ENCODE data around the gene BRME1. TPM values are rescaled to one million over a fixed set of nuclear protein-coding genes. Genes with fewer than 3 reads are reported as not detected.
"Not testable (repeated sequence)": the region's sequence is repeated elsewhere in the genome, so short reads cannot be mapped to it uniquely, and the experiment has no call there.

BRME1 gene
- total and polyA plus RNA-seq, 2 experiments from 2014 or later, result 4.0 to 8.2 TPM

DNA sequence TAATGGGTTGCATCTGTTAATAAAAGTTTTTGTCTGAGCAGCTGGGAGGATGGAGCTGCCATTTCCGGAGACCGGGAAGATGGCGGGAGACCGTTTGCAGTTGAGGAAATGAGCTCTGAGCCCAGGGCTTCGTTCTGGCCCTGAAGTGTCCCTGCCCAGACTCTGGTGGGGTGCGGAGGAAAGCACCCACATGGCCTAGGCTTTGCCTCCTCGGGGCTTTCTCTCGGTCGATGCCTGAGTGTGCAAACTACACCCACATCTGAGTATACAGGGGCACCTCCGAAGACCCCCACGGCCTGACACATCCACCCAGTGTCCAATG lies 44.6 kb downstream of the BRME1 start:
- H3K4me1 ChIP-seq (ENCODE audit: low read depth), result peaks cover 4% of the 10 kb centered on the region
- no peak overlapping the region for H3K27ac ChIP-seq
- H3K4me3 ChIP-seq, result no peak overlapping the region
- DNase-seq (ENCODE audit: low read depth in 1 of 2, low spot score in 1 of 2), result peak in 1 of 2 donors; percentile 27
- H3K9me3 ChIP-seq (ENCODE audit: low read depth), result no peaks in the 10 kb centered on the region
- H3K27me3 ChIP-seq, result peaks cover 2% of the 10 kb centered on the region
- no peaks in the 10 kb centered on the region for H3K36me3 ChIP-seq
- TF ChIP-seq, protein P1, sequence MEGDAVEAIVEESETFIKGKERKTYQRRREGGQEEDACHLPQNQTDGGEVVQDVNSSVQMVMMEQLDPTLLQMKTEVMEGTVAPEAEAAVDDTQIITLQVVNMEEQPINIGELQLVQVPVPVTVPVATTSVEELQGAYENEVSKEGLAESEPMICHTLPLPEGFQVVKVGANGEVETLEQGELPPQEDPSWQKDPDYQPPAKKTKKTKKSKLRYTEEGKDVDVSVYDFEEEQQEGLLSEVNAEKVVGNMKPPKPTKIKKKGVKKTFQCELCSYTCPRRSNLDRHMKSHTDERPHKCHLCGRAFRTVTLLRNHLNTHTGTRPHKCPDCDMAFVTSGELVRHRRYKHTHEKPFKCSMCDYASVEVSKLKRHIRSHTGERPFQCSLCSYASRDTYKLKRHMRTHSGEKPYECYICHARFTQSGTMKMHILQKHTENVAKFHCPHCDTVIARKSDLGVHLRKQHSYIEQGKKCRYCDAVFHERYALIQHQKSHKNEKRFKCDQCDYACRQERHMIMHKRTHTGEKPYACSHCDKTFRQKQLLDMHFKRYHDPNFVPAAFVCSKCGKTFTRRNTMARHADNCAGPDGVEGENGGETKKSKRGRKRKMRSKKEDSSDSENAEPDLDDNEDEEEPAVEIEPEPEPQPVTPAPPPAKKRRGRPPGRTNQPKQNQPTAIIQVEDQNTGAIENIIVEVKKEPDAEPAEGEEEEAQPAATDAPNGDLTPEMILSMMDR (IDR thresholded peaks at IDR 0.05; ENCODE audit: low read depth, low read length), result no peak

DNA sequence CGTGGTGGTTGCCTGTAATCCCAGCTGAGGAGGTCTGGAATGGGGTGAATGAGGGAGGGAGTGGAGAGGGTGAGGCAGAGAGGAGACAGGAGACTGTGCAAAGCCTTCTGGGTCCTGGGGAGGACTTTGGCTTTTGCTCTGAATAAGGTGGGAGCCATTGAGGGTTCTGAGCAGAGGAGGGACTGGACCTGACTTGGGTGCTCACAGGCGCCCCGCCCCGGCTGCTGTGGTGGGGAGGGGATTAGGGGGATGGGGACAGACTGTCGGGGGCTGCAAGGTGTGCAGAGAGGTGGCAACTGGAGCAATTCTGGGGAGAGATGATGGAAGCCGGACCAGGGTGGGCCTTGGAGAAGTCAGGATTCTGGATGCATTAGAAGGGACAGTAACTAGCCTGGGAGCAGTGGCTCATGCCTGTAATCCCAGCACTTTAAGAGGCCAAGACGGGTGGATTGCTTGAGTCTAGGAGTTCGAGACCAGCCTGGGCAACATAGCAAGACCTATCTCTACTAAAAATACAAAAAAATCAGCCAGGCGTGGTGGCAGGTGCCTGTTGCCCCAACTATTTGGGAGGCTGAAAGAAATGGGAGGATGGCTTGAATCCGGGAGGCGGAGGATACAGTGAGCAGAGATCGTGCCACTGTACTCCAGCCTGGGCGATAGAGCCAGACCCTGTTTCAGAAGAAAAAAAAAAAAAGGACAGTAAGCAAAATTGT lies 45.1 kb downstream of the BRME1 start:
- Histone ChIP-seq H3K27ac (no peak overlapping the region), H3K36me3 (no peaks in the 10 kb centered on the region), H3K4me1 (ENCODE audit: low read depth) (peaks cover 4% of the 10 kb centered on the region), H3K27me3 (no peaks in the 10 kb centered on the region), H3K4me3 (no peak overlapping the region), H3K9me3 (ENCODE audit: low read depth) (no peaks in the 10 kb centered on the region)
- no peak for DNase-seq (ENCODE audit: low read depth in 1 of 2, low spot score in 1 of 2)
- TF ChIP-seq, protein P1 (IDR thresholded peaks at IDR 0.05; ENCODE audit: low read depth, low read length), result no peak

DNA sequence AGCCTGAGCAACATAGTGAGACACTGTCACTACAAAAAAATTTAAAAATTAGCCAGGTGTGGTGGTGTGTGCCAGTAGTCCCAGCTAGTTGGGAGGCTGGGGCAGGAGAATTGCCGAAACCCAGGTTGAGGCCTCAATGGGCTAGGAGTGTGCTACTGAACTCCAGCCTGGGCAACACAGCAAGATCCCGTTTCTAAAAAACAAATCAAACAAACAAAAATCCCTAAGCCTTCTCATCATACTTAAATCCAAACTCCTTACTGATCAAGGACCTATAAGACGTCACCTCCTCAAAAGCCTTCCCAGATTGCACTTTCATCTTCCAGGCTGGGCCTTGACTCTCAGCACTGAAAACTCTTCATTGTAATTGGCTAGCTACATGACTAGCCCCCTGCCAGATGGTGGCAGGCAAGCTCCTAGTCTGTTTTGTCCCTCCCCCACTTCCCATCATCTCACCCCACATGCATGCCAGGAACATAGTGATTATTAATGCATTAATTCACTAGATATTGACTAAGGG lies 46.5 kb downstream of the BRME1 start:
- Histone ChIP-seq H3K9me3 (ENCODE audit: low read depth) (no peaks in the 10 kb centered on the region), H3K27me3 (no peaks in the 10 kb centered on the region), H3K36me3 (no peaks in the 10 kb centered on the region), H3K27ac (no peak overlapping the region), H3K4me1 (ENCODE audit: low read depth) (peaks cover 4% of the 10 kb centered on the region), H3K4me3 (no peak overlapping the region)
- no peak for DNase-seq (ENCODE audit: low read depth in 1 of 2, low spot score in 1 of 2)
- TF ChIP-seq, protein P1 (IDR thresholded peaks at IDR 0.05; ENCODE audit: low read depth, low read length), result no peak

DNA sequence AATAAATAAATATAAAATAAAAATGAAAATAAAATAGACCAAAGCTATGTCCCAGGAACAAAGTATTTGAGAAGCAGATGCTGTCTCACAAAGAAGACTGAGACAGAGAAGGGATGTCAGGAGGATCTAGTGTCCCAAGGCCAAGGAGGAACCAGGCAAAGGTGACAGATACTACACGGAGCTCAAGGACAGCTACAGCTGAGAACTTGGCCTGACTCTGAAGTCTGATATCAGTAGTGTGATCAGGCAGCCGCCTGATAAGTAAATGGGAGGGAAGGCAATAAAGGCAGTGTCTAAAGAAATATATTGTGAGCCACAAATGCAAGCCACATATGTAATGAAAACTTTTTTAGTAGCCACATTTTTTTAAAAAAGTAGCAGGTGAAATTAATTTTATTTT lies 49.4 kb downstream of the BRME1 start:
- Histone ChIP-seq H3K4me1 (ENCODE audit: low read depth) (no peaks in the 10 kb centered on the region), H3K36me3 (no peaks in the 10 kb centered on the region), H3K4me3 (no peak overlapping the region), H3K27me3 (no peaks in the 10 kb centered on the region), H3K9me3 (ENCODE audit: low read depth) (no peaks in the 10 kb centered on the region), H3K27ac (no peak overlapping the region)
- TF ChIP-seq, protein P1 (IDR thresholded peaks at IDR 0.05; ENCODE audit: low read depth, low read length), result no peak
- DNase-seq (ENCODE audit: low read depth in 1 of 2, low spot score in 1 of 2), result no peak

DNA sequence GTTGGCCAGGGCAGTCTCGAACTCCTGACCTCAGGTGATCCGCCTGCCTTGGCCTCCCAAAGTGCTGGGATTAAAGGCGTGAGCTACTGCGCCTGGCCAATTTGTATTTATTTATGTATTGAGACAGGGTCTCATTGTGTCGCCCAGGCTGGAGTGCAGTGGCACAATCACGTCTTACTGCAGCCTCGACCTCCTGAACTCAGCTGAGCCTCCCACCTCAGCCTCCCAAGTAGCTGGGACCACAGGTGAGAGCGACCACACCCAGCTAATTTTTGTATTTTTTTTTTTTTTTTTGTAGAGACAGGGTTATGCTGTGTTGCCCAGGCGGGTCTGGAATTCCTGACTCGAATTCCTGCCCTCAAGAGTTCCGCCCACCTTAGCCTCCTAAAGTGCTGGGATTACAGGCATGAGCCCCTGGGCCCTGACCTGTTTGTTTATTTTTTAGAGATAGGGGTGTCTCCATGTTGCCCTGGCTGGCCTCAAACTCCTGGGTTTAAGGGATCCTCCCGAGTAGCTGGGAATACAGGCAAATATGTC lies 53.7 kb downstream of the BRME1 start:
- H3K27me3 ChIP-seq; H3K4me1 ChIP-seq (ENCODE audit: low read depth); H3K27ac ChIP-seq; H3K4me3 ChIP-seq; DNase-seq (ENCODE audit: low read depth in 1 of 2, low spot score in 1 of 2); H3K9me3 ChIP-seq (ENCODE audit: low read depth); H3K36me3 ChIP-seq: not testable (repeated sequence)

DNA sequence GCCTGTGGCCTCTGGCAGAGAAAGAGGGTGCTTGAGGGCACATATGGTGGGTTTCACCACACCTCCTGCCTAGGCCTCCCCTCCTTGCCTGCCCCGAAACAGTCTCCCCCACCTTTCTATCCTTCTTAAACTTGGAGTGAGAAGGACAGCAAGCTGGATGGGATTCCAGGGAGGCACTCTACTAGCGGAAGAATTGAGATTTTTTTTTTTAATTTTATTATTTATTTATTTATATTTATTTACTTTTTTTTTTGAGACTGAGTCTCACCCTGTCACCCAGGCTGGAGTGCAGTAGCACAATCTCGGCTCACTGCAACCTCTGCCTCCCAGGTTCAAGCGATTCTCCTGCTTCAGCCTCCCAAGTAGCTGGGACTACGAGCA lies 54.2 kb downstream of the BRME1 start:
- H3K4me3 ChIP-seq; H3K36me3 ChIP-seq; H3K27me3 ChIP-seq; H3K4me1 ChIP-seq (ENCODE audit: low read depth); DNase-seq (ENCODE audit: low read depth in 1 of 2, low spot score in 1 of 2); H3K9me3 ChIP-seq (ENCODE audit: low read depth): not testable (repeated sequence)
- peak overlapping the region; percentile 68 for H3K27ac ChIP-seq

Data from cardiac muscle cell (in vitro differentiated cells and primary cell).